Measurements from ENCODE around the gene PDE6C. TPM values are rescaled to one million over a fixed set of nuclear protein-coding genes. Genes with fewer than 3 reads are reported as not detected.

The PDE6C gene
- total RNA-seq, 1 experiment from 2014 or later: not detected

DNA sequence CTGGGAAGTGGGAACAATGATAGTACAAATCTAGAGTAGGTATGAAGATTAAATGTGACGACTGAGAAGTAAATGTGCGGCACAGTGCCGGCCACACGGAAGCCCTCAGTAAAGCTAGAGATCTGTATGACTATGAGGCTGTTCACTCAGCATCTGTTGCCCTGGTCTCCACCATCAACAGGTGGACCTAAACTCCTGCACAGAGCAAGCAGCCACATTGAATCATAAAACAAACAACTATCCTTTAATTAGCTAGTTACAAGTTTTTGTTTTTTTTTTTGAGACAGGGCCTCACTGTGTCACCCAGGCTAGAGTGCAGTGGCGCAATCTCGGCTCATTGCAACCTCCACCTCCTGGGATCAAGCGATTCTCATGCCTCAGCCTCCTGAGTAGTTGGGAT lies 27.9 kb upstream of the PDE6C start:
- no peak for DNase-seq
- no peaks in the 10 kb centered on the region for H3K27me3 ChIP-seq (ENCODE audit: control insufficient read depth, insufficient read depth, low read length)
- H3K4me3 ChIP-seq (ENCODE audit: insufficient read depth, low read depth, low read length): no peak overlapping the region
- H3K36me3 ChIP-seq (replicated peaks; ENCODE audit: control insufficient read depth, insufficient read depth, low read length): no peaks in the 10 kb centered on the region

- no peaks in the 10 kb centered on the region for H3K36me3 ChIP-seq (replicated peaks; ENCODE audit: control insufficient read depth, insufficient read depth, low read length)
- DNase-seq: no peak
- H3K27me3 ChIP-seq (ENCODE audit: control insufficient read depth, insufficient read depth, low read length): no peaks in the 10 kb centered on the region
- H3K4me3 ChIP-seq (ENCODE audit: insufficient read depth, low read depth, low read length): no peak overlapping the region
These were observed 22.4 kb upstream of the PDE6C start for GRCh38 chr10:93589648-93590562.

GRCh38 chr10:93590638-93591037 lies 21.7 kb upstream of the PDE6C start:
- Histone ChIP-seq H3K4me3 (ENCODE audit: insufficient read depth, low read depth, low read length) (no peak overlapping the region), H3K36me3 (replicated peaks; ENCODE audit: control insufficient read depth, insufficient read depth, low read length) (no peaks in the 10 kb centered on the region), H3K27me3 (ENCODE audit: control insufficient read depth, insufficient read depth, low read length) (no peaks in the 10 kb centered on the region)
- DNase-seq: no peak

DNA sequence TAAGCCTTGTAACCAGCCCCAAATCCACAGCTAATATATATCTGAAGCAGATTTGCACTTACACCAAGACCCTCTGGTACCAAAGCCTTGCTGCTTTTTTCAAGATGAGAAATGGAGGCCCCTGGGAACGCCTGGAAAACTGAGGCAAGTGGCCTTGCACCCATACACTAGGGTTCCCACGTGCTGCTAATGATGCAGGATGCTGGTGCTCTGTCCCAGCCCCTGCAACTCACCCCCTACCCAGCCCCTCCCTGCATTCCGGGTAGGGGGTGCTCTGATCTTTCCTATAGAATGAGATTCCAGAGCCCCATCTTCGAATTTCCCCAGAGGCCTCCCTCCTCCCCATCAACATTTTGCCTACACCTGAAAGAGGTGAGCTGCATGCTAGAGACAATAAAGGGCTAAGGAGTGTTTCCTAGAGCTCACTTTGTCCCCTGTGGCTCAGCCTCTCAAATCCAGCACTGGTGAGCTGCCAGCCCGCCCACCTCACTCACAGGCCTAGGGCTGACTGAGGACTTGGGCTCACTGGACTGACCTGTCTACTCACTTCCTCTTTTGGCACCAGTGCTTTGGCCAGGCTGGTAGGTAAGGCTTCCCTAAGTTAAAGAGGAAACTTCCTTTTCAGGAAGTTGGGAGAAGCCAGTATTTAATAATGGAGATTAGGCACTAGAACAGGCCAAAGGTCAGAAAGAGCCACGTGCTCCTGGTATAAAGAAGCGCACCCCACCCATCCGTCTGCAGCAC lies 21.1 kb upstream of the PDE6C start:
- DNase-seq: peak; percentile 46
- Histone ChIP-seq H3K36me3 (replicated peaks; ENCODE audit: control insufficient read depth, insufficient read depth, low read length) (no peaks in the 10 kb centered on the region), H3K27me3 (ENCODE audit: control insufficient read depth, insufficient read depth, low read length) (no peaks in the 10 kb centered on the region), H3K4me3 (ENCODE audit: insufficient read depth, low read depth, low read length) (no peak overlapping the region)

DNA sequence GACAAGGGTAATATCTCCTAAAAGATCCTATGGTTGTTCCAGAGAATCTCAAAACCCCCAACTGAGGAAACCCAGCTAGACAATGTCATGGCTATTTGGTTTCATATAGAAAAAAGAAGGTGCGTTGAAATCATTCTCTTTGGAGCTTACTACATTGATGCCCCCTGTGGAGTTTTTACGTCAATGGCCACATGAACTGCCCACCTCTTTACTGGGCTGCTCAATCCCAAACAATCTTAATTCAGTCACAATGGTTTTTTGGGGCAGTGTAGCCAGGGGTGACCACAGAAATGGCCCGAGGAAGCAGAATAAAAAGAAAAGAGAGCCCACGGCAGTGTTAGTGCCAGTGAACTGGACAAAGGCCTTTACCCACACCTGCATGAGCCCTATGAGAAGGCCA lies 19.1 kb upstream of the PDE6C start:
- H3K27me3 ChIP-seq (ENCODE audit: control insufficient read depth, insufficient read depth, low read length): no peaks in the 10 kb centered on the region
- DNase-seq: no peak
- H3K36me3 ChIP-seq (replicated peaks; ENCODE audit: control insufficient read depth, insufficient read depth, low read length): no peaks in the 10 kb centered on the region
- no peak overlapping the region for H3K4me3 ChIP-seq (ENCODE audit: insufficient read depth, low read depth, low read length)

DNA sequence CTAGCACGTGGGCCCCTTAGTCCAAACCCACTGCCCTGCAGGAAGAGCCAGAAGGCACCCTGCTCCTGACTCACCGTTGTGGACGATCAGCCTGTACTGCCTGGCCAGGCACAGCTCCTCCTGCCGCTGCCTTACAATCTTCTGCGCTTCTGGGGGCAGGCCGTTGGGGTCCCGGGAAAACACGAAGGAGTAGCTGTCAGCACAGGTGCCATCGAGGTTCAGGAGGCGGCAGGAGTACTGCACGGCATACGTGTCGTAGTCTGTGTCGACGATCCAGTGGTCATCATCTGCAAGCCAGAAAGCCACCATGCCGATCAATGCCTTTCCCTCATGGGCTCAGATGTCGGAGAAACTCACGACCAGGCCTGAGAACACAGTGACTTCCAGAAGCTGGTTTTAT lies 18.6 kb upstream of the PDE6C start:
- no peaks in the 10 kb centered on the region for H3K27me3 ChIP-seq (ENCODE audit: control insufficient read depth, insufficient read depth, low read length)
- no peak for DNase-seq
- no peaks in the 10 kb centered on the region for H3K36me3 ChIP-seq (replicated peaks; ENCODE audit: control insufficient read depth, insufficient read depth, low read length)
- H3K4me3 ChIP-seq (ENCODE audit: insufficient read depth, low read depth, low read length): no peak overlapping the region

DNA sequence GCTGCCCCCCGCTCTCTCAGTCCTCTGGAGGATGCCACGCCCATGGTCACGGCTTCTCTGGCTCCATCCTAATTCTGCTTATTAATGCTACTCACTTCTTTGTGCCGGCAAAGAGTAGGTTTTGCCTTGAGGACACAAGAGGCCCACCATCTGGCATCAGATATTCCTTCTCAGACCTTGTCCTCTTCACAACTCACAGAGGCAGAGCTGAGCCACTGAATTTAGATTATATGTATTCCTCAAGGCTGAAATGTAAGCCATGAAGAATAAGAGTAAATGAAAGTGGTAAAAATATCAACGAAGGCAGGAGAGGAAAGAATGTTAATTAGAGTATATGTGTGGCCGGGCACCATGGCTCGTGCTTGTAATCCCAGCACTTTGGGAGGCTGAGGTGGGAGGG lies 17.8 kb upstream of the PDE6C start:
- Histone ChIP-seq H3K36me3 (replicated peaks; ENCODE audit: control insufficient read depth, insufficient read depth, low read length) (no peaks in the 10 kb centered on the region), H3K4me3 (ENCODE audit: insufficient read depth, low read depth, low read length) (no peak overlapping the region), H3K27me3 (ENCODE audit: control insufficient read depth, insufficient read depth, low read length) (peaks cover 4% of the 10 kb centered on the region)
- DNase-seq: no peak

DNA sequence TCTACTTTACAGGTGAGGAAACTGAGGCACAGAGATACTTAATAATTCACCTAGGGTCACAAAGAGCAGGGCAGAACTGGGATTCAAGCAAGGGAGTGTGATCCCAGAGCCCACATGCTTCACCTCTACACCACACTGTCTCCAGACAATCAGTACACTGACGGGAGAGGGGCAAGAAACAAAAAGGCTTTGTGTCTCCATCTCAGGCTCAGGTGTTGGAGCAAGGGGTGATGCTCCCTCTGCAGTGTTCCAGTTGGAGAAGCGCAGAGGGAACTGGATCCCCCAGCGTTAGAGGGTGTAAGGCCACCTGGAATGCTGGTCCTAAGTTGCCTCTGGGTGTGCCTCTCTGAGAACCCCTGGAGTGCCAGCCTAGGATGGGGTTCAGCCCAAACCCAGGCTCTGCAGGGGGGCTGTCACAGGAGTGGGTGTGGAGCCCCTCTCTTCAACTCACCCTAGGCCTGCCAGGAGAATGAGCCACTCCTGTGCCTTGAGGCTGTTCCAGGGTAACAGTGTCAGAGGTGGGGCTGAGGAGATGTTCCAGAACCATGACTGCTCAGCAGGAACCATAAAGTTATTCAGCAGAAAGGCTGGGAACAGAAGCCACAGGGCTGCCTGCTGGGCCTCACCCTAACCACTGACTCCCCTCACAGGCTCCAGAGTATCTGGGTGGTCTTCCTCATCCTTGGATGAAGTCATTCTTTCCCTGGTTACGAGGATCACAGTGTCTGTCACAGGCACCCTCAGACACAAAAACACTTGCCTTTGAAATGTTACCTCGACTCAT lies 16.8 kb upstream of the PDE6C start:
- no peak for DNase-seq

GRCh38 chr10:93596539-93596938 lies 15.8 kb upstream of the PDE6C start:
- H3K4me3 ChIP-seq (ENCODE audit: insufficient read depth, low read depth, low read length): no peak overlapping the region
- H3K36me3 ChIP-seq (replicated peaks; ENCODE audit: control insufficient read depth, insufficient read depth, low read length): no peaks in the 10 kb centered on the region
- DNase-seq: peak; percentile 68
- H3K27me3 ChIP-seq (ENCODE audit: control insufficient read depth, insufficient read depth, low read length): peaks cover 24% of the 10 kb centered on the region

More for the DNA sequence above, 16.8 kb upstream of the PDE6C start:
- Histone ChIP-seq H3K27me3 (ENCODE audit: control insufficient read depth, insufficient read depth, low read length) (peaks cover 14% of the 10 kb centered on the region), H3K36me3 (replicated peaks; ENCODE audit: control insufficient read depth, insufficient read depth, low read length) (no peaks in the 10 kb centered on the region), H3K4me3 (ENCODE audit: insufficient read depth, low read depth, low read length) (no peak overlapping the region)

- Histone ChIP-seq H3K4me3 (ENCODE audit: insufficient read depth, low read depth, low read length) (no peak overlapping the region), H3K36me3 (replicated peaks; ENCODE audit: control insufficient read depth, insufficient read depth, low read length) (no peaks in the 10 kb centered on the region), H3K27me3 (ENCODE audit: control insufficient read depth, insufficient read depth, low read length) (peaks cover 30% of the 10 kb centered on the region)
- no peak for DNase-seq
These were observed 15.2 kb upstream of the PDE6C start for GRCh38 chr10:93597075-93597599.

DNA sequence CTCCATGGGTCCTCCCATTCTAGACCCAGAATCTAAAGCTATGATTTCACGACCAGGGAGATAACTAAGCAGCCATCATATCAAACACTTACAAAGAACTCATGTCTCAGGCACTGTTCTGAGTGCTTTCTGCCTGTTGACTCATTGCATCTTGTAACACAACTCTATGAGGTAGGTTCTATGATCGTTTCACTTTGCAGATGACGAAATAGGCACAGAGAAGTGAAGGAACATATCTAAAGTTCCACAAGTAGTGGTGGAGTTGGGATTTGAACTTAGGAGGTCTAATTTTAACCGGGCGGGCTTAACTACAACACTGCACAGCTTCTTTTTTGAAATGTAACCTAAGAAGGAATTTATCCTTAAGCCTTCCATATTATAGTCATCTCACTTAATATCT lies 14.2 kb upstream of the PDE6C start:
- Histone ChIP-seq H3K36me3 (replicated peaks; ENCODE audit: control insufficient read depth, insufficient read depth, low read length) (no peaks in the 10 kb centered on the region), H3K4me3 (ENCODE audit: insufficient read depth, low read depth, low read length) (no peak overlapping the region), H3K27me3 (ENCODE audit: control insufficient read depth, insufficient read depth, low read length) (peaks cover 40% of the 10 kb centered on the region)
- DNase-seq: no peak

GRCh38 chr10:93599335-93599734 lies 13.0 kb upstream of the PDE6C start:
- DNase-seq: no peak
- no peak overlapping the region for H3K4me3 ChIP-seq (ENCODE audit: insufficient read depth, low read depth, low read length)
- H3K27me3 ChIP-seq (ENCODE audit: control insufficient read depth, insufficient read depth, low read length): peaks cover 47% of the 10 kb centered on the region
- H3K36me3 ChIP-seq (replicated peaks; ENCODE audit: control insufficient read depth, insufficient read depth, low read length): no peaks in the 10 kb centered on the region

DNA sequence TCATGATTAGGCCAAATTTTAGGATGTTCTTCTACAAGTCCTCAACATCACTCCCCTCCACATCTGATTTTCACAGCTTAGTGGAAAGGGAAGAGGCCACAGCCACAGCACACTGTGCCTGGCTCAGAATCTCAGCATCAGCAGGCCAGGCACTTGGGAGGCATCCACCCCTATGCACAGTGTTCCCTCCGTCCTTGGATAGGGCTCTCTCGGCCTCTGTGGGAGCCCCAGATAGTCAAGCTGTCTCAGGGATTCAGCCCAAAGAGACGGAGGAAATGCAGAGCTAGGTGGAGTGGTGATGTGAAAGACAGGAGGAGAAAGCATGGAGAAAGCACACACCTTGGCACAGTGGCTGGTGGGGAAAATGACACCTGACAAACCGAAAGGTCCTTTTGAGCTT lies 12.6 kb upstream of the PDE6C start:
- Histone ChIP-seq H3K4me3 (ENCODE audit: insufficient read depth, low read depth, low read length) (no peak overlapping the region), H3K27me3 (ENCODE audit: control insufficient read depth, insufficient read depth, low read length) (peaks cover 49% of the 10 kb centered on the region), H3K36me3 (replicated peaks; ENCODE audit: control insufficient read depth, insufficient read depth, low read length) (no peaks in the 10 kb centered on the region)
- DNase-seq: no peak

GRCh38 chr10:93600446-93601145 lies 11.7 kb upstream of the PDE6C start:
- H3K4me3 ChIP-seq (ENCODE audit: insufficient read depth, low read depth, low read length): peak overlapping the region; percentile 52
- no peaks in the 10 kb centered on the region for H3K36me3 ChIP-seq (replicated peaks; ENCODE audit: control insufficient read depth, insufficient read depth, low read length)
- peaks cover 49% of the 10 kb centered on the region for H3K27me3 ChIP-seq (ENCODE audit: control insufficient read depth, insufficient read depth, low read length)
- peak; percentile 73 for DNase-seq

Measured in H7 (cell line).